Ureter (tissue), 1 donor: ENCODE data around the gene FGFRL1. TPM values are rescaled to one million over a fixed set of nuclear protein-coding genes. Genes with fewer than 3 reads are reported as not detected.

Experiments used
- DNase-seq: peaks from one replicate; pipeline ENCODE4 v3.0.0-alpha.2; 2020; ENCODE audit warnings: low spot score
- total RNA-seq: library from RNA; stranded (reverse); gene quantifications from one replicate; pipeline ENCODE4 v1.2.4, GENCODE V29; 2023
- donor health status: DM: yes; HTN: yes; CAD: no.

The FGFRL1 gene
- total RNA-seq, 1 donor from 2014 or later: 13.0 TPM

- no peak for DNase-seq
These were observed 63.8 kb downstream of the FGFRL1 start for GRCh38 chr4:1075225-1075624.

DNA sequence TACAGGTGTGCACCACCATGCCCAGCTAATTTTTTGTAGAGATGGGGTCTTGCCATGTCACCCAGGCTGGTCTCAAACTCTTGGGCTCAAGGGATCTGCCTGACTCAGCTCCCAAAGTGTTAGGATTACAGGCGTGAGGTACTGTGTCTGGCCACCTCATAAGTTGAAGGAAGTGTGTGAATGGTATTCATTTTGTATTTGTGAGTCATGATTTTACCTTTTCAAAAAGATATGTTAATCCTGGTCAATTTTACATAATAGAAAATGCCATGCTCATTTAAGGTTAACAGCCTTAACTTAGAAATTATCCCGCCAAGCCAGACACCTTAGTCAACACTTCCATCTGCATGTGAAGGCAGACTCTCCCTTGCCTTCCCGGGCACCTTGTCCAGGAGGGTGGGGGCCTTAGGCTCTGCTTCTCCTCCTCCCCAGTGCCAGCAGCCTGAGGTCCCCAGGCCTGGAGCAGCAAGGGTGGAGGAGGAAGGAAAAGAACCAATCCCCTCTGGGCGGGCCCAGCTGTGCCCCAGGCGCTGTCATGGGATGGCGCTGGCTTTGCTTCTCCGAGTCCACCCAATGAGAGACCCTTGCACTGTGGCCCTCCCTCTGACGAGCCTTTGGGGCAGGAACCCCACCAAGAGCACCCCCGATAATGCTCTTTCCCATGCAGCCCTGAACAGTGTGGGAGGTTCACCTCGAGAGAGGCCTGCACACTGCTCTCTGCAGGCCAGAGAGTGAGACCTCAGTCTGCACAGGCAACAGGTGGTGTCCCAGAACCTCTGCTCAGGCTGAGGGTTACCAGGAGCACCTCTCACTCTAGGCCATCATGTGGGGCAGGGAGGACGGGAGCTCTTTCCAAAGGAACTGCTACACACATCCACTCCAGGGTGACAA, 64.6 kb downstream of the FGFRL1 start:
- DNase-seq: no peak

Other genes starting within 250 kb of the FGFRL1 start
- 6.7 TPM for gene CPLX1, start 185.5 kb upstream of the FGFRL1 start, total RNA-seq
- 150 TPM for gene GAK, start 79.3 kb upstream of the FGFRL1 start, total RNA-seq
- 39.1 TPM for gene TMEM175, start 79.2 kb upstream of the FGFRL1 start, total RNA-seq
- gene DGKQ, start 38.1 kb upstream of the FGFRL1 start, total RNA-seq: 17.0 TPM
- gene IDUA, start 24.6 kb upstream of the FGFRL1 start, total RNA-seq: 76.4 TPM
- gene SLC26A1, start 18.2 kb upstream of the FGFRL1 start, total RNA-seq: 0.18 TPM
- 5.1 TPM for gene RNF212, start 101.9 kb downstream of the FGFRL1 start, total RNA-seq
- 36.6 TPM for gene SPON2, start 161.0 kb downstream of the FGFRL1 start, total RNA-seq
- 171 TPM for gene CTBP1, start 237.5 kb downstream of the FGFRL1 start, total RNA-seq